Subcutaneous abdominal adipose tissue (tissue), 5 donors: ENCODE results near the gene RNU6-7.
A peak's percentile ranks its signal among the peaks of the same experiment; 100 is the strongest.

Source experiments
- H3K27ac ChIP-seq: one replicate; pipeline ENCODE4 v1.7.0; 2013; ENCODE audit warnings: low read depth, mild to moderate bottlenecking, inconsistent platforms, low read length, moderate library complexity
- H3K27me3 ChIP-seq, 5 donors: one replicate each; pipeline ENCODE4 v1.7.0; 2013; ENCODE audit warnings: low read length in 5 of 5, inconsistent platforms in 1 of 5; ENCODE audit not compliant: control insufficient read depth in 5 of 5, insufficient read depth in 4 of 5
- H3K36me3 ChIP-seq, 5 donors: one replicate each; pipeline ENCODE4 v1.7.0; 2013; ENCODE audit warnings: low read length in 5 of 5; ENCODE audit not compliant: control insufficient read depth in 5 of 5, insufficient read depth in 5 of 5
- H3K4me1 ChIP-seq, 5 donors: one replicate each; pipeline ENCODE4 v1.7.0; 2013; ENCODE audit warnings: low read length in 5 of 5, mild to moderate bottlenecking in 3 of 5, moderate library complexity in 1 of 5; ENCODE audit not compliant: control insufficient read depth in 5 of 5, insufficient read depth in 5 of 5
- H3K4me3 ChIP-seq, 5 donors: one replicate each; pipeline ENCODE4 v1.7.0; 2013; ENCODE audit warnings: low read length in 5 of 5, low read depth in 1 of 5
- H3K9ac ChIP-seq, 5 donors: one replicate each; pipeline ENCODE4 v1.7.0; 2013; ENCODE audit warnings: low read length in 5 of 5, mild to moderate bottlenecking in 4 of 5, moderate library complexity in 3 of 5
- H3K9me3 ChIP-seq, 5 donors: one replicate each; pipeline ENCODE4 v1.7.0; 2013; ENCODE audit warnings: low read length in 5 of 5; ENCODE audit not compliant: control insufficient read depth in 5 of 5
- donor health status: healthy.
- donor health status: healthy.
- donor health status: healthy.
- donor health status: healthy.
- donor health status: healthy.

RNU6-7 gene

GRCh38 chr14:32250681-32251080, 48.8 kb downstream of the RNU6-7 start:
- no peaks in the 10 kb centered on the region for H3K36me3 ChIP-seq
- H3K27ac ChIP-seq, result no peak overlapping the region
- no peaks in the 10 kb centered on the region for H3K27me3 ChIP-seq
- no peaks in the 10 kb centered on the region for H3K9me3 ChIP-seq
- no peak overlapping the region for H3K4me3 ChIP-seq
- H3K9ac ChIP-seq, result peak overlapping the region in 1 of 5 donors; percentile 26
- H3K4me1 ChIP-seq, result peaks cover 0 to 8% (median 3%) of the 10 kb centered on the region in 5 donors

GRCh38 chr14:32251530-32251929, 49.7 kb downstream of the RNU6-7 start:
- Histone ChIP-seq H3K27me3 (no peaks in the 10 kb centered on the region), H3K36me3 (no peaks in the 10 kb centered on the region), H3K9ac (no peak overlapping the region), H3K4me3 (no peak overlapping the region), H3K4me1 (peaks cover 0 to 8% (median 3%) of the 10 kb centered on the region in 5 donors), H3K9me3 (no peaks in the 10 kb centered on the region), H3K27ac (no peak overlapping the region)
